CD14-positive monocyte (primary cell): ENCODE measurements around the gene GRB7. TPM values are rescaled to one million over a fixed set of nuclear protein-coding genes. Genes with fewer than 3 reads are reported as not detected.
A peak's percentile ranks its signal among the peaks of the same experiment; 100 is the strongest.

Experiments used
- DNase-seq, 3 donors: peaks; one replicate each; pipeline ENCODE4 v3.0.0-alpha.2; 2011 to 2022
- H2AFZ ChIP-seq: 2 replicates; pipeline ENCODE4 v1.6.0; 2012; ENCODE audit warnings: mild to moderate bottlenecking, low read depth, low read length, inconsistent platforms; ENCODE audit not compliant: insufficient read depth, poor library complexity, severe bottlenecking
- H3K27ac ChIP-seq, 2 donors: 1 replicate in 1 of 2; 2 replicates in 1 of 2; pipeline ENCODE4 v1.5.1; 2012 to 2013; ENCODE audit warnings: low read length in 2 of 2, control low read depth in 1 of 2, inconsistent platforms in 1 of 2, low read depth in 1 of 2, mild to moderate bottlenecking in 1 of 2
- H3K27me3 ChIP-seq, 2 donors: one replicate each; pipeline versions ENCODE4 v1.6.0 to v1.6.1; 2011 to 2013; ENCODE audit warnings: low read length in 2 of 2; ENCODE audit not compliant: control insufficient read depth in 2 of 2, insufficient read depth in 2 of 2
- H3K36me3 ChIP-seq, 2 donors: replicated peaks in 1 of 2; 1 replicate in 1 of 2; 2 replicates in 1 of 2; pipeline versions ENCODE4 v1.5.1 to v1.6.1; 2012 to 2013; ENCODE audit warnings: low read length in 2 of 2, control low read depth in 1 of 2, inconsistent platforms in 1 of 2, mild to moderate bottlenecking in 1 of 2; ENCODE audit not compliant: insufficient read depth in 2 of 2, control insufficient read depth in 1 of 2
- H3K4me1 ChIP-seq, 2 donors: 1 replicate in 1 of 2; 2 replicates in 1 of 2; pipeline versions ENCODE4 v1.5.1 to v1.6.1; 2012 to 2013; ENCODE audit warnings: low read length in 2 of 2, control low read depth in 1 of 2, inconsistent platforms in 1 of 2, mild to moderate bottlenecking in 1 of 2, moderate library complexity in 1 of 2; ENCODE audit not compliant: insufficient read depth in 2 of 2, control insufficient read depth in 1 of 2
- H3K4me2 ChIP-seq: replicated peaks from 2 replicates; pipeline ENCODE3; 2012; ENCODE audit warnings: low read length, moderate library complexity, mild to moderate bottlenecking; ENCODE audit not compliant: poor library complexity, severe bottlenecking; ENCODE audit errors: extremely low read depth
- H3K4me3 ChIP-seq, 3 experiments: fragments of 200-600 bp in 1 of 3; sonication (generic) in 1 of 3; replicated peaks in 1 of 3; 1 replicate in 2 of 3; 2 replicates in 1 of 3; pipeline ENCODE4 v1.5.1; 2011 to 2013; ENCODE audit warnings: low read length in 3 of 3, mild to moderate bottlenecking in 3 of 3, control low read depth in 2 of 3, low read depth in 2 of 3, inconsistent platforms in 1 of 3, moderate library complexity in 1 of 3
- H3K79me2 ChIP-seq: 2 replicates; pipeline ENCODE4 v1.6.0; 2012; ENCODE audit warnings: mild to moderate bottlenecking, control low read depth, inconsistent platforms, low read length, moderate library complexity; ENCODE audit not compliant: insufficient read depth
- H3K9ac ChIP-seq: 2 replicates; pipeline ENCODE4 v1.6.0; 2017; ENCODE audit warnings: low read length, mild to moderate bottlenecking; ENCODE audit not compliant: insufficient read depth, poor library complexity, severe bottlenecking
- H3K9me3 ChIP-seq, 2 donors: replicated peaks in 1 of 2; 1 replicate in 1 of 2; 2 replicates in 1 of 2; pipeline versions ENCODE4 v1.5.1 to v1.6.1; 2012 to 2013; ENCODE audit warnings: low read length in 2 of 2, control low read depth in 1 of 2; ENCODE audit not compliant: control insufficient read depth in 1 of 2, insufficient read depth in 1 of 2
- H4K20me1 ChIP-seq: 2 replicates; pipeline ENCODE4 v1.6.0; 2012; ENCODE audit warnings: mild to moderate bottlenecking, low read length, control low read depth, moderate library complexity; ENCODE audit not compliant: insufficient read depth
- H3K27ac Mint-ChIP-seq, 7 donors: one replicate each; pipeline ENCODE4 v1.8.0; 2020; ENCODE audit warnings: mild to moderate bottlenecking in 7 of 7, mixed read lengths in 7 of 7, moderate library complexity in 6 of 7, inconsistent platforms in 2 of 7
- H3K27me3 Mint-ChIP-seq, 3 donors: one replicate each; pipeline ENCODE4 v1.8.0; 2021 to 2022; ENCODE audit warnings: low read depth in 3 of 3, mild to moderate bottlenecking in 3 of 3, mixed read lengths in 3 of 3, moderate library complexity in 3 of 3, inconsistent platforms in 1 of 3
- H3K36me3 Mint-ChIP-seq, 2 donors: one replicate each; pipeline ENCODE4 v1.8.0; 2020; ENCODE audit warnings: mixed read lengths in 2 of 2, inconsistent platforms in 1 of 2, mild to moderate bottlenecking in 1 of 2
- H3K4me1 Mint-ChIP-seq: one replicate; pipeline ENCODE4 v1.8.0; 2020; ENCODE audit warnings: mild to moderate bottlenecking, mixed read lengths
- H3K4me3 Mint-ChIP-seq, 2 donors: one replicate each; pipeline ENCODE4 v1.8.0; 2020; ENCODE audit warnings: mild to moderate bottlenecking in 2 of 2, mixed read lengths in 2 of 2, moderate library complexity in 1 of 2
- H3K9me3 Mint-ChIP-seq, 7 donors: one replicate each; pipeline ENCODE4 v1.8.0; 2020 to 2022; ENCODE audit warnings: mixed read lengths in 7 of 7, mild to moderate bottlenecking in 6 of 7, moderate library complexity in 6 of 7, inconsistent platforms in 2 of 7
- WGBS: methylation state at CpG from one replicate; pipeline ENCODE4 v1.1.5; 2013; ENCODE audit warnings: missing lambda C conversion rate; ENCODE audit not compliant: insufficient coverage; 5-methylcytosine and 5-hydroxymethylcytosine counted together
- intact Hi-C, 2 donors: fragments of 100-400 bp; cut with micrococcal nuclease; formaldehyde crosslinking; loops; one replicate each; pipeline versions ENCODE4 v1.15.0 to v1.15.1; 2023
- polyA plus RNA-seq, 3 donors: library from polyadenylated mRNA; depleted of rRNA in 1 of 3; unstranded in 2 of 3; stranded (reverse) in 1 of 3; fragments of 300-500 nt in 2 of 3; fragments of >200 nt in 1 of 3; fragmentation: Illumina TruSeq in 2 of 3; gene quantifications; 1 replicate in 2 of 3; 2 replicates in 1 of 3; pipeline ENCODE4 v1.2.3, GENCODE V29; 2012 to 2021
- TF ChIP-seq, protein P1 (sequence below): fragments of 200-600 bp; IDR thresholded peaks from one replicate; pipeline ENCODE4 v1.8.0; 2022; ENCODE audit warnings: antibody characterized with exemption, mild to moderate bottlenecking

The GRB7 gene
- polyA plus RNA-seq, 3 donors: not detected

- Histone ChIP-seq H3K27me3 (peaks cover 31 to 51% of the 10 kb centered on the region in 2 donors), H2AFZ (no peak overlapping the region), H4K20me1 (no peaks in the 10 kb centered on the region), H3K27ac (no peak overlapping the region), H3K36me3 (no peaks in the 10 kb centered on the region), H3K4me1 (no peaks in the 10 kb centered on the region), H3K79me2 (no peaks in the 10 kb centered on the region), H3K4me3 (no peak overlapping the region), H3K9ac (no peak overlapping the region), H3K4me2 (no peak overlapping the region), H3K9me3 (no peaks in the 10 kb centered on the region)
- Mint-ChIP-seq H3K36me3 (peaks cover 0 to 2% of the 10 kb centered on the region in 2 donors), H3K27ac (peak overlapping the region in 1 of 7 donors; percentile 39), H3K4me1 (peaks cover 6% of the 10 kb centered on the region), H3K4me3 (no peak overlapping the region), H3K9me3 (no peaks in the 10 kb centered on the region), H3K27me3 (peaks cover 28 to 49% (median 39%) of the 10 kb centered on the region in 3 donors)
- DNase-seq: no peak
- intact Hi-C loops: no loop called here
- TF ChIP-seq, protein P1, sequence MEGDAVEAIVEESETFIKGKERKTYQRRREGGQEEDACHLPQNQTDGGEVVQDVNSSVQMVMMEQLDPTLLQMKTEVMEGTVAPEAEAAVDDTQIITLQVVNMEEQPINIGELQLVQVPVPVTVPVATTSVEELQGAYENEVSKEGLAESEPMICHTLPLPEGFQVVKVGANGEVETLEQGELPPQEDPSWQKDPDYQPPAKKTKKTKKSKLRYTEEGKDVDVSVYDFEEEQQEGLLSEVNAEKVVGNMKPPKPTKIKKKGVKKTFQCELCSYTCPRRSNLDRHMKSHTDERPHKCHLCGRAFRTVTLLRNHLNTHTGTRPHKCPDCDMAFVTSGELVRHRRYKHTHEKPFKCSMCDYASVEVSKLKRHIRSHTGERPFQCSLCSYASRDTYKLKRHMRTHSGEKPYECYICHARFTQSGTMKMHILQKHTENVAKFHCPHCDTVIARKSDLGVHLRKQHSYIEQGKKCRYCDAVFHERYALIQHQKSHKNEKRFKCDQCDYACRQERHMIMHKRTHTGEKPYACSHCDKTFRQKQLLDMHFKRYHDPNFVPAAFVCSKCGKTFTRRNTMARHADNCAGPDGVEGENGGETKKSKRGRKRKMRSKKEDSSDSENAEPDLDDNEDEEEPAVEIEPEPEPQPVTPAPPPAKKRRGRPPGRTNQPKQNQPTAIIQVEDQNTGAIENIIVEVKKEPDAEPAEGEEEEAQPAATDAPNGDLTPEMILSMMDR: no peak
Observed at GRCh38 chr17:39772415-39772814, 34.7 kb downstream of the GRB7 start.

DNA sequence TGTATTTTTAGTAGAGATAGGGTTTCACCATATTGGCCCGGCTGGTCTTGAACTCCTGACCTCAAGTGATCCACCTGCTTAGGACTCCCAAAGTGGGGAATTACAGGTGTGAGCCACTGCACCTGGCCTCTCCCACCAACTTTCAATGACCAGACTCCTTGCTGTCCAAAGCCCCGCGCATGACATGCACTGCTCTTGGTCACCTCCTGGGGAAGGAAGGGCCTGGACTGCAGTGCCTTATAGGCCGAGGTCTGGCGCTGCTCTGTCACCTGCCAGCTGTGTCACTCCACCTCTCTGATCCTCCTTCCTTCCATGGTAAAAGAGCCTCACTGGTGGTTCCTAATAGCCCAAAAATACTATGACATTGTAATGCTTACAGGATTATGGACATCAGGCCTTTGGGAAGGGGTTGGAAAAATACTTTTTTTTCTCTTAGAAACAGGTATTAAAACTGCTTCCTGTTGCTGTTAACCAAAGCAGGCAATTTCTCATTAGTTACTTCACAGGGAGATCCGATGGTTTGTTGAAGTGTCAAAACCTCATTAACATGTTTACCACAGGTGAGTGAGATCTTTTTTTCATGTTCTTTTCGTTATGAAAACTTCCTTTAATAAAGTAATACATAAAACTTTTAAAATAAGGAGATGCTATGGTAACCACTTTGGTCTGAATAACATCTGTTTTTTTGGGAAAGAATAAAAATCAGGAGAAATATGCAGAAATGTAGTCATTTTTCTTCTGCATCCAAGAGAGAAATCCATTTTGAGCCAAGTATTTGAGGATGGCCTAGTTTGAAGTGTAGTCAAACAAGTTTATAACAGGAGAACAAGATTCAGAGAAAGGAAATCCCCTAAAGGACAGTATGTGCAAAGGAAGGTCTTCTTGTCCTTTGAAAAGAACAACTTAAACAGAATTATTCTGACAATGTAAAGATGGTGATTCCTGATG is 35.5 kb downstream of the GRB7 start:
- intact Hi-C loops: no loop called here
- no peaks in the 10 kb centered on the region for H3K36me3 ChIP-seq

More for the DNA sequence above, 35.5 kb downstream of the GRB7 start:
- peaks cover 0 to 2% of the 10 kb centered on the region in 2 donors for H3K36me3 Mint-ChIP-seq
- Histone ChIP-seq H3K27me3 (peaks cover 38 to 55% of the 10 kb centered on the region in 2 donors), H3K79me2 (no peaks in the 10 kb centered on the region), H3K4me3 (no peak overlapping the region), H3K9ac (no peak overlapping the region), H3K9me3 (no peaks in the 10 kb centered on the region), H3K4me1 (no peaks in the 10 kb centered on the region), H2AFZ (no peak overlapping the region), H4K20me1 (no peaks in the 10 kb centered on the region), H3K27ac (no peak overlapping the region), H3K4me2 (no peak overlapping the region)
- peaks cover 9% of the 10 kb centered on the region for H3K4me1 Mint-ChIP-seq
- H3K4me3 Mint-ChIP-seq: no peak overlapping the region
- TF ChIP-seq, protein P1: no peak
- no peak for DNase-seq
- H3K27me3 Mint-ChIP-seq: peaks cover 32 to 52% (median 37%) of the 10 kb centered on the region in 3 donors
- 93% methylated on average over 3 of the region's 7 CpGs for WGBS
- H3K27ac Mint-ChIP-seq: peak overlapping the region in 1 of 7 donors; percentile 63
- no peaks in the 10 kb centered on the region for H3K9me3 Mint-ChIP-seq
